HG03045 (cell line): ENCODE data around the gene PCBP3.

ENCODE experiments used
- ATAC-seq: cut with Tn5 transposase; IDR thresholded peaks from one replicate; pipeline ENCODE4 v1.9.1; 2021; ENCODE audit warnings: mild to moderate bottlenecking, moderate library complexity; ENCODE audit not compliant: unreplicated experiment

PCBP3 gene

DNA sequence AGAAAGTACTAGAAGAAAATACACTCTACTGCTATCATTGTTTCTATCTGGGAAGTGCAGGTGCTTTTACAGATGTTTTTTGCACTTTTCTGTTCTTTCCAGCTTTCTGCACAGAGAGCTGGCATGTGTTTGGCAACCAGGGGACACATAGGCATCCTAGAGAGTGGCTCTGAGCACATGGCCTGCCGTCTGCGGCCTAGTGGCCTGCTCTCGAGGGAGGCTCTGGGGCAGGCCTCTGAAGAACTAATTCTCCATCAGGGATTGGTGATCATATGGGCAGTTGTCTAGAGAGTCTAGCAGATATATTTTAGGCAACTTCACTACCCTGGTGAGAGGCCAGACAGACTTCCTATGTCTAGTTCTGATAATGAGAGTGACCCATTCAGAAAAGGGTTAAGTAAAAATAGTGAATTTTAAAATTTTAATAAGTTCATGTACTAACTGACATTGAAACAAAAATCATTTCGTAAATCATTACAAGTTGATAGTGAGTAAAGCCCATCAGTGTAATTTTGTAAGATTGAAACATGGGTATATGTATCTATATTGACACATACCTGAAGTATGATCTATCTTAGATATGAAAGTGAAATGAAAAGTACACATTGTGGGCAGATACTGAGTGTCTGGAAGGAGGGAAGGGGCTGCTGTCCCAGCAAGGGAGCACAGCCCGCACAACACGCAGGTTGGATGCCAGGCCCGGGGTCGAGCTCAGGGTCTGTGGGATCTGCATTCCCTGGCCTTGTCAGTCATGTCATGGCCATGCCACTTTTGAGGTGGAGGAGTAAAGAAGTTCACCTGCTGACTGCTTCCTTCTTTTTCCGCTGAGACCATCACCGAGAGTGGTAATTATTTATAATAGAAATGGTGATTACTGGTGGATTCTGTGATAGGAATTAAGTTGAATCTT lies 79.8 kb downstream of the PCBP3 start:
- no peak for ATAC-seq

DNA sequence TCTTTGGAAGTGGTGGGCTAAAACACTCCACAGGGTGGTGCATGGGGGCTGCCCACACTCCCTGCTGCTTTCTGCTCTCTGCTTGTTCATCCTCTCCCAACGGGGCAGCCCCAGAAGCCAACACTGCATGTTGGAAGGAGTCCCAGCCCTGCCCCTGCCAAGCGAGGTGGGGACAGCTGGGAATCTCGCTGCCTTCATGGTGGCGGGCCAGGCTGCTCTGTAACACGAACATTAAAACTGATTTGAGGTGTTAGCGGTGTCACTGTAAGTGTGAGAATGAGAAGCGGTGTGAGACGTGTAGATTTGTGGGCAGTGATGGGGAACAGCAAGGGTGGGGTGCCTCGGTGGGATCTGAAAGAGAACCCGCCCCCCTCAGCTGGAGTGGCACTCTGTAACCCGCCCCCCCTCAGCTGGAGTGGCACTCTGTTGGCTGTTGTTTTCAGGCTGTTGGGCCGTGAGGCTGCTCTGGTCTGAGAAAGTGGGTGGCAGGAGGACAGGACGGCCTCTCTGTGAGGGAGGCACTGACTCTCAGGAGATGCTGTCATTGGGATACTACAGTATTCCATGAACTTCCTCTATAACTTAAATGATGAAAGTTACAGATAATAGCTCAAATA lies 80.9 kb downstream of the PCBP3 start:
- no peak for ATAC-seq

DNA sequence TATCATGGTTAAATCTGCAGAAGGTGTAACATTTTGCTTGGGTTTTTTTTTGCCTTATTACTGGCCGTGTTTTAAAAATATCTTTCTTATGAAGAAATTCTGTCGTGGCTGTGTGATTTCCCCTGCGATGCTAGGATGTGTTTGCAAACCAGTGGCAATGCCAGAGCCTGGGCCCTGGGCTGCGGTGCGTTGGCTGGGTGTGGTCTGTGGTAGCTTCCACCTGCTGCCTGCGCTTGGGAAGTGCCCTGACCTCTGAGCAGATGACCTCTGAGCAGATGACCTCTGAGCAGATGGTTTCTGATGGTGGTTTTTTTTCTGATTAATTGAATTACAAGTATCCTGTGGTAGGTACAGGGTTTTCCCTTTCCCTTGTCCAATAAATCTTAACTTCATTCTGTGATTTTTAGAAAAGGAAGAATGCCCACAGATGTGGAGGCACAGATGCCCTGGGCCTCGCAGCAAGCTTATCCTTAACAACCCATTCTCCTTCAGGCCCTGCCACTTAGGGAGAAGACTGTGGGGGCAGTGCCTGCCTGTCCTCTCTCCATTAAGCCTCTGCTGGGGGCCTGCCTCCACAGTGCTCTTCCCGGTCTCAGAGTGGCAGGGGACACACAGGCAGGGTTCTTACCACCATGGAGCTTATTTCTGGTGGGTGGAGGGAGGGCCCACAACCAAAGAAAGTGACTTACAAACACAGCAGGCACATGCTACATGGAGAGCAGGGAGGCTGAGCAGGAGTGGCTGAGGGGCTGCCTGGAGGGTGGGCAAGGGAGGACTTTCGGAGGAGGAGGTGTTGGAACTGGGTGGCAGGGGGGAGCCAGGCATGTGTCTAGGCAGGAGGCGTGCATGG lies 81.7 kb downstream of the PCBP3 start:
- ATAC-seq, result no peak

DNA sequence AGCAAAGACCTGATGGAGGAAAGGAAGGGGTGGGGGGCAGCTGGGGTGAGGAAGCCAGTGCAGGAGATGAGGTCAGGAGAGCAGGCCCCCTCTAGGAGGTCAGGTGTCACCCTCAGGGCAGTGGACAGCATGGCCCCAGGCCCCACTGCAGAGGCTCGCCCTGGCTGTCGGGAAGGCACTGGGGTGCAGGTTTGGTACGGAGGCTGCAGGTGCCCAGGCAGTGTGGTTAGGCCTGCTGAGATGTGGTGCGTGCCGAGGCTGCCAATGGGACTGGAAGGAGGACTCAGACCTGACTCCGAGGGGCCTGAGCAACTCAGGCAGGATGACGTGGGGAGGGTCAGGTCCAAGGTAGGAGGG lies 82.3 kb downstream of the PCBP3 start:
- no peak for ATAC-seq

DNA sequence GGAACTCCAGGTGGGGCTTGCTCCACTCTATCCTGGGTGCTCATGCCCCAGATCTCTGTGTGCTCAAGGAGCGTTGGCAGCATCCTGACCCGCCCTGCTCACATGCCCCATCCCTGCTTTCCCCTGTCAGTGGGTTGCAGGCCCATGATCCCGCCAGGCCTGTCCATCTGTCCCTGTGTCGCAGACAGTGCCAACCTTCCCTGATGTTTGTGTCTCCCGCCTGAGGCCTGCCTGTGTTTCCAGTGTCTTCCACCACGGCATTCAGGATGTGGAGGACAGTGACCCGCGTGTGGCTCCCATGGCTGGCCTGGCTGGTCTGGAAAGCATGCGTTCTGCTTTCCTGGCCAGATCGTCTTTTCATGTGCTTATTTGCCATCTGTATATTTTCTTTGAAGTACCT lies 82.9 kb downstream of the PCBP3 start:
- no peak for ATAC-seq

DNA sequence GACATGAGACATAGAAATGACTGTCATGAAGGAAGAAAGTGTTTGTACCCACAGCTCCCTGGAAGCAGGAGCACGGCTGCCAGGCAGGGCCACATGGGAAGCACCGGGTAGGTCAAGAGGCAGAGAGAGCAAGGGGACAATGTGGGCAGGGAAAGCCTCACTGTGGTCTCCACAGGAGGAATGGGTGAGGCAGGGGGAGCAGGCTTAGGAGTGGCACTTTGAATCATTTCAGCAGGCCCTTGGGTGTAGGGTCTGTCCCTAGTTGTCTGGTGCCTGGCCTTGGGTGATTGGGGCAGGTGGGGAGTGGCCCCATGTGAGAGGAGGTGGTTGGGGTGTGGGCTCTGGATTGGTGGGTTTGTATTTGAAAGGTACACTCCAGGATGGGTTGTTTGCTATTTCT lies 83.9 kb downstream of the PCBP3 start:
- ATAC-seq, result no peak

DNA sequence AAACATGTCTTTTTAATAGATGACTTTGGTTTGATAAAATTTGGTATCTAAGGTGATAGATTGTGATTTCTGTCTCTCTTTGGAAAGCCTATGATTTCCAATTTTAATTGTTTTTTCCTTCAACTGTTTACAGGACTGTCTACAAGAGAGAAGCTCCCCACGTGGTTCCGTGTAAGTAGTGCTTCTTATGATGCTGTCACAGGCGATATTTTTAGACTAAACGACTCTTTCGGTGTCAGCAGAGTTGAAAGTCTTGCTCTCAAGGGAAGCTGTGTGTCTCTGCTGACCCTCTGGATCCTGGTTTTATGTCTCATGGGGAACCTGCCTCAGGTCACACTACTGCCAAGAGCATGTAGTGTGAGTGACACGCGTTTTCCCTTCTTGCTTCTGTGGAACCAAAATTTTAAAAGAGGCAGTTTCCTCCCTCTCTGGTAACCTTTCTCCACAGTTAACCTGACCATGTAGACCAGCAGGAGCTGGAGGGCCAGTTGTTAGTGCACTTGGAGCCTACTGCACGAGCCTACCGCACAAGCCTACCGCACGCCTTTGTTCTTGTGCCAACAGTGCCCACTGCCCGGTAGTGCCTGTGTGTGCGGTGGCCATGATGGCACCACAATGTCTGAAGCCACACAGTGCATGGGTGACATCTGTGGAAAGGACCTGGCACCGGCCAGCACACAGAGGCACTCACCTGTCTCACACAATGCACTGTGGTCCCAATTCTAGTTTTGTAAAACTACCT lies 91.9 kb downstream of the PCBP3 start:
- no peak for ATAC-seq

DNA sequence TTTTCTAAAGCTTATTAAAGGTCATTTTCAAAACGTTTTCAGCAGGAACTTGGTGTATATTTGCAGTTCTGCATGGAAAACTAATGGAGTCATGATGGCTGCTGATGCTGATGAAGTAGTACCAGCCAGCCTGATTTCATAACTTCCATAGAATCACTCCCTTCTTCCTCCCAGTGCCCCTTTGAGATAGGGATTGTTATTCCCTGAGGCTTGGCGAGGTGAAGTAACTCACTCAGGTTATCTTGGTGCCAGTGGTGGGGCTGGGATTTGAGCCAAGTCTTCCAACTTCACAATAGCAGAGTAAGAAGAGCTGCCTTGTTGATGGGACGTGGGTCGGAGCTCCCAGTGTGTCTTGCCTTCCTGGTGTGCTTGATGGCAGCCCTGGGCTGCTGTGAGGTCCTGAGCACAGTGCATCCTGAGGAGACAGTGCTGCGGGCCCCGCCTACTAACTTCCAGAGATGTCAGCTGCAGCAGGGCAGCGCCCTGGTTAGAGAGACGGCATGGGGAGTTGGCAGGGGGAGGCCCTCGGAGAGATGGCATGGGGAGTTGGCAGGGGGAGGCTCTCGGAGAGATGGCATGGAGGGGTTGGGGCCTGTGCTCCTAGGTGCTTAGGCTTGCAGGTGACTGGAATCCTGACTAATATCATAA lies 92.6 kb downstream of the PCBP3 start:
- ATAC-seq, result no peak

DNA sequence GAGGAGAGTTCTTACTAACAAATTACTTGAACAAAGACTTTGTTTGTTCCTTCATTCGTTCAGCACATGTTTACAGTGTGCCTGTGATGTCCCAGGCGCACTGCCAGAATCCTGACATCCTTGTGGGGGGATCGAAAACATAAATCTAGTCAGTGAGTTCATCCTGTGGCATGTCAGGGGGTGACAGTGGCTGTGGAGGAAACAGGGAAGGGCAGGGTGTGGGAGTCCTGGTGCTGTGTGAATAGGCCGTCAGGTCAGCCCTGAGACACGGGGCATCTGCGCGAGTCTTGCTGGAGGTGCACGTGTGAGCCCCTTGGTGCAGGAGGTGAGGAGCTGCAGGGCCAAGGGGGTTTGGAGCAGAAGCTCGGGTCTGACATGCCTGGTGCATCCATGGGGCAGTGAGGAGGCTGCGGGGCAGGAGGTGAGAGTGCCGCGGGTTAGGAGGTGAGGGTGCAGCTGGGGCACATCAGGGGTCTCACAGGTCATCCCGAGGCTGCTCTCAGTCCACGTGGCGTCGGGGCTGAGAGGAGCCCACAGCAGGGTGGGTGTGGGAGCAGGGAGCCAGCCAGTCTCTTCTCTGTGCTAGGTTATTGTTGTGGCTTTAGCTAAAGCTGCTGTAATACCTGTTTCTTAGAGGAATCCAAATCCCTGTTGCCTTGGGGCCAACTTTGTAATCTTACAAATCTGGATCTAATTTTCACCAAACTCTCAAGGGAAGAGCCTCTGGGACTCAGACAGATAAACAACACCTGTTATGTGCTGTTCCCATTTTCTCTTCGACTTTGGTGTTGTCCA lies 93.4 kb downstream of the PCBP3 start:
- no peak for ATAC-seq

DNA sequence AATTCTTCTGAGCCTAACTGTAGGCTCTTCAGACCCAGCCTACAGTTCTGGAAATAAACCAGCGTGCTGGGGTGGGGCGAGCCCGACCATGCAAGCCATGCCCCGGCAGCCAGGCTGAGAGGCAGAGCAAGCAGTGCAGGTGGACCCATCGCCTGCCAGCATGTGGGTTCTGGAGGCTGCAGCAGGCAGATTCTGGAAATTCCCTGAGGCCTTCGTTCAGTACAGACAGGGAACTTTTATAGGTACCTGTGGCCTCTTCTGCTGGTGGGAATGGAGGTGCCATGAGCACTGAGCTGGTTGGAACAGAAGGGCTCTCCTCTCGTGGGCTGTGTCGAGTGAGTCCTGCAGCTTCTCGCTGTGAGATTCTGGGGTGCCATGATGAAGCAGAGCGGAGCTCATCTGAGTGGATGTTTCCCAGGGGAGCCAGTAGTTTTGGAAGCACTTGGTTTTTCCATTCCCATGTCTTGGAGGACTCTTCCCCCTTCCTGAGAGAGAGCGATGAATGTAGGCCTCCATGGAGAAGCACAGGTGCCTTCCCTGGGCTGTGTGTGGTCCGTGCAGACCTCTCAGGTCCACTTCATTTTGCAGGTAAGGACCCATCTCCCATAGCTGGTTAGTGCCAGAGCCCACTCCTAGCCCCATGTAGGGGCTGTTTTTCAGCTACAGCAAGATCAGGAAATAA lies 94.1 kb downstream of the PCBP3 start:
- ATAC-seq, result no peak

DNA sequence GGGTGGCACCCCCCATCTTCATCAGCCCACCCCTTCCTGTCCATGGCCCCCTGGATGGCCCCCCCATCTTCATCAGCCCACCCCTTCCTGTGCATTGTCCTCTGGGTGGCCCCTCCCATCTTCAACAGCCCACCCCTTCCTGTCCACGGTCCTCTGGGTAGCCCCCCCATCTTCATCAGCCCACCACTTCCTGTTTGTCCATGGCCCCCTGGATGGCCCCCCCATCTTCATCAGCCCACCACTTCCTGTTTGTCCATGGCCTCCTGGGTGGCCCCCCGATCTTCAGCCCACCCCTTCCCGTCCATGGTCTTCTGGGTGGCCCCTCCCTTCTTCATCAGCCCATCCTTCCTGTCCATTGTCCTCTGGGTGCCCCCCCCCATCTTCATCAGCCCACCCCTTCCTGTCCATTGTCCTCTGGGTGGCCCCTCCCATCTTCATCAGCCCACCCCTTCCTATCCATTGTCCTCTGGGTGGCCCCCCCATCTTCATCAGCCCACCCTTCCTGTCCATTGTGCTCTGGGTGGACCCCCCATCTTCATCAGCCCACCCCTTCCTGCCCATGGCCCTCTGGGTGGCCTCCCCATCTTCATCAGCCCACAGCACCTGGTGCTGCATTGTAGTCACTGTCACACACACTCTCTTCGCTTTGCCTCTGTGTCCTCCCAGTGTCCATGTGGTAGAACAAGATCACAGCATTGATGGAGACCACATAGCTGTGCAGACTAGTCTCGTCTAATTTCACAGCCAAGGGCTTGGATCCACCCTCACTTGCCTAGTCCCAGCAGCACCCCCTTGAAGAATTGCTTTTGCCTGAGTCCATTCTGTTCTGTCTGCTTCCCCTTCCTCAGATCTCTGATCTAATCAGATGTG lies 95.9 kb downstream of the PCBP3 start:
- ATAC-seq, result no peak

DNA sequence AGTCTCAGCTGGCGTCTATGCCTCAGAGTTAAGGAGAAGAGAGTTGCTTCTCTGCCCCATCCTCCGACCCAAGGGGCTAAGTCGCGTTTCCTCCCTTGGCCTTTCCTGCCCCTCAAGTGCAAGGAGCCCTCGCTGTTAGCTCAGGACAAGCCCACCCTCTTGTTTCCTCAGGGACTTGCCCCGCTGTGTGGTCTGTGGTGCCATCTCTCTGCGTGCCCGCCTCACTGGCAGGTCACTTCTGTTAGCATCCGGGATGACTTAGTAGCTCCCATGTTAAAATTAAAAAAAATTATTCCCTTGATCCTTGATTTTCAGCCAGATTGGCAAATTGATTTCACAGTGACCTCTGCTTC lies 96.5 kb downstream of the PCBP3 start:
- ATAC-seq, result no peak

DNA sequence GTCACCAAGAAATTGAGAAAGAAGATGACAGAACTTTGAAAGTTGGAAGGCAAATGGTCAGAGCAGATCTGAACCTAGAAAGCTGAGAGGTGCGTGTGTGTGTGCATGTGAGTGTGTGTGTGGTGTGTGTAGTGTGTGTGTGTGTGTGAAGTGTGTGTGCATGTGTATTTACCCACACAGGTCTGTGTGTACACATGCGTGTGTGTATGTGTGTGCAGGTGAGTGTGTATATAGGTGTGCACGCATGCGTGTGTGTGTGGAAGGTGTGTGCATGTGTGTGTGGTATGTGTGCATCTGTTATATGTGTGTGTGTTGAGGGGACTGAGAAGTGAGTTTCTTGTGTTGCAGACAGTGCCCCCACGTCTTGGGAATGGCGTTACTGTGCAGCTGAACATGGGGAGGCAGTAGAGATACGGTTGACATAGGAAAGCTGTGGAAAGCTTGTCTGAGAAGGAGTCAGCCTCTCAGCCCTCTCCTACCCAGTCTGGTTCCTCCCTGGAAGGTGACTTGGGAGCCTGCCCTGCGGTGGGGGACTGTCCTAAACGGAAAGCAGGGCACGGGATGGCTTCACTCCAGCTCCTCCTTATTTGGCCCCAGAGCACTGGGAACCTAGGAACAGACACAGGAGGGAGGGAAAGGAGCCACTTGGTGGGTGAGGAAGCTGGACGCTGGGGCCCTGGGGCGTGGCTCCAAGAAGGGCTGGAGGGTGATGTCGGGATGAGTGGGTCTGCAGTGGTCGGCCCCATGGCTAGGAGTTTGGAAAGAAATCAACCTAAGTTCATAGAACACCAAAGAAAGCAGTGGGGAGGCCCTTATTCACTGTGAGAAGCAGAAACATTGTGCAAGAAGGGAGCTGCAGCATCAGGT lies 97.2 kb downstream of the PCBP3 start:
- no peak for ATAC-seq

DNA sequence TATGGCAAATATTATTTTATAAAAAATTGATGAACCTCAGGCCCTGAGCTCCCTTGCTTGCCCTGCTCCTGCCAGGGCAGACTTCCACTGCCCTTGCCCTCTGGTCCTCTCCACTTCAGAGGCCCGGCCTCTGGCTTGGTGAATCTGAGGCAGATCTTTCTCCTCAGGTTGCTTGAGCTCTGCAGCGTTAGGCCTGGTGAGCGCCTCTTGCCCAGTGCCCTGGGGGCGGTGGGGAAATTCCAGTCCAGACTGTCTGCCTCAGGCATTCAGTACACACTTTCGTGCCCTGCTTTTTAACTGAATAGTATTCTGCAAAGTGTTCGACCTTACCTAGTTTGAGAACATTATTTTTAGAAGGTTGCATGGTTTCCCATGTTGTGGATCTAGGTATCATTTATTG lies 98.2 kb downstream of the PCBP3 start:
- no peak for ATAC-seq

DNA sequence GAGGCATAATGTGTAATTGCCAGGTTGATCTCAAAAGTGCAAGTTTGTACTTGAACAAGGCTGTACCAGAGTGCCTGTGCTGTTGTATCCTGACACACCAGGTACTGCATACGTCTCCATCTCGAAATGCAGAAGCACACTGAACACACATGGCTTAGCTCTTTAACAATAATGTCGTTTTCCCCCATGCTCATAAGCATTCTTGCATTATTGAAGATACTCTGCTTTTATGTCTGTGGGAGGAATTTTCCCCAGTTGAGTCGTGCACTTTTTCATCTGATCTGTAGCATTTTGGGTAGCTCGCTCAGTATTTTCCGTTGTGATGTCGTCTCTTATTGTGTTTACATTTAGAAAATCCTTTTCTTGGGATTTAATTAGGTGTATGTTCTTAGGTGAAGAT lies 98.7 kb downstream of the PCBP3 start:
- ATAC-seq, result no peak

DNA sequence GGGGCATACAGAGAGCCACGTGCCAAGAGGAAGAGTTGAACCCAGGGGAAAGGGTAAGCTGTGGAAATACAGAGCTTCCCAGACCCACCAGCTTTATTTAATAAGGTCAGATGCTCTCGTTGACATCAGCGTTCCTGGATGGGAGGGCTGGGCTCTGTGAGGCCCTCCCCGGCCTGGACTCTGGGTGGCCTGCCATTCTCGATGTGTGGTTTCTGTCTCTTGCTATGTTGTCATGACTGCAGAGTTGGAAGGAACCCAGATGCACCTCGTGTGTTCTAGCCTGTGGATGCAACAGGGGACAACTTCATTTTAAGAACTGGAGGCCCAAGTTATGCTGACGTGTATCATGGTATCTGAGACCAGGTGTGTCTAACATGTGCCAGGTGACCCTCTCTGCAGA lies 101.7 kb downstream of the PCBP3 start:
- ATAC-seq, result no peak

DNA sequence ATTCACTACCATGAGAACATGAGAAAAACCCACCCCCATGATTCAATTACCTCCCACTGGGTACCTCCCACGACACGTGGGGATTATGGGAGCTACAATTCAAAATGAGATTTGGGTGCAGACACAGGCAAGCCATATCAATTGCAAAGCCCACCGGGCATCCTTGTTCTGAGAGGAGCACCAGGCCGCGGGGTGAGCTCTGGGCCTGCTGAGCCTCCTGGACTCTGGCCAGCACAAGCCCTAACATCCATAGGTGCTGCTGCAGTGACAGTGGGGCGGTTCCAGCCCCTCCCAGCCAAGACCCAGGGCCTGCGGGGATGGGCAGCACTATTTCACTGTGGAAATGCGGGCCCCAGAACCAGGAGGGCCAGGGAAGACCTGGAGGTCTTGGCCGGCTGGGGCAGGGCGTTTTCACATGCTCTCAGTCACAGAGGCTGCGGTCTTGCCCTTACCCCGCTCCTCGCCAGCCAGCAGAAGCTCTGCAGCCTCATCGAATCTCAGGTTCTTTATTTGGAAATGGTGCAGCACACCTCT lies 103.8 kb downstream of the PCBP3 start:
- ATAC-seq, result no peak
